BE2C (cell line): ENCODE measurements around the gene RBM25.
"Not testable (repeated sequence)": the region's sequence is repeated elsewhere in the genome, so short reads cannot be mapped to it uniquely, and the experiment has no call there.

Experiments
- DNase-seq: peaks from one replicate; pipeline ENCODE4 v3.0.0-alpha.2; 2020
- H3K27me3 ChIP-seq: fragments of 250-450 bp; sonication (Bioruptor Pico); 2 replicates; pipeline ENCODE4 v1.5.1; 2020; ENCODE audit warnings: mild to moderate bottlenecking
- H3K36me3 ChIP-seq: fragments of 250-450 bp; sonication (Bioruptor Pico); 2 replicates; pipeline ENCODE4 v1.5.1; 2020; ENCODE audit warnings: mild to moderate bottlenecking
- H3K4me1 ChIP-seq: fragments of 250-450 bp; sonication (Bioruptor Pico); 2 replicates; pipeline ENCODE4 v1.5.1; 2020
- H3K4me3 ChIP-seq: 2 replicates; pipeline ENCODE4 v1.5.1; 2011; ENCODE audit warnings: low read depth, low read length
- H3K9me3 ChIP-seq: fragments of 250-450 bp; sonication (Bioruptor Pico); 2 replicates; pipeline ENCODE4 v1.5.1; 2020
- CTCF ChIP-seq: IDR thresholded peaks from 2 replicates; pipeline ENCODE4 v1.5.1; 2012; ENCODE audit warnings: mild to moderate bottlenecking, low read depth, low read length

The RBM25 gene

GRCh38 chr14:73026243-73026844 lies 32.0 kb upstream of the RBM25 start:
- Histone ChIP-seq H3K27me3 (no peaks in the 10 kb centered on the region), H3K4me3 (peak overlapping the region; percentile 84), H3K9me3 (no peaks in the 10 kb centered on the region), H3K4me1 (no peaks in the 10 kb centered on the region), H3K36me3 (peaks cover 8% of the 10 kb centered on the region; the same call in 1 of the 2 replicates)
- peak; percentile 11 for DNase-seq
- no peak for TF ChIP-seq CTCF

GRCh38 chr14:73026845-73027542 lies 31.3 kb upstream of the RBM25 start, which contains the start of gene ZFYVE1:
ZFYVE1 (minus strand) TSS chr14:73027106; CDS start chr14:73024508, 2,598 bp downstream.
- peak; percentile 96 for DNase-seq
- Histone ChIP-seq H3K36me3 (peaks cover 7% of the 10 kb centered on the region; the same call in 1 of the 2 replicates), H3K27me3 (no peaks in the 10 kb centered on the region), H3K4me1 (no peaks in the 10 kb centered on the region), H3K4me3 (peak within 1 kb of the TSS; percentile 84), H3K9me3 (no peaks in the 10 kb centered on the region)
- TF ChIP-seq CTCF, result no peak

GRCh38 chr14:73027546-73027945 lies 30.8 kb upstream of the RBM25 start:
- no peak for DNase-seq
- H3K4me1 ChIP-seq, result no peaks in the 10 kb centered on the region
- peak overlapping the region; percentile 84 for H3K4me3 ChIP-seq
- no peaks in the 10 kb centered on the region for H3K27me3 ChIP-seq
- TF ChIP-seq CTCF, result no peak
- peaks cover 7% of the 10 kb centered on the region; the same call in 1 of the 2 replicates for H3K36me3 ChIP-seq
- no peaks in the 10 kb centered on the region for H3K9me3 ChIP-seq

- Histone ChIP-seq H3K4me1 (no peaks in the 10 kb centered on the region), H3K27me3 (no peaks in the 10 kb centered on the region), H3K4me3 (no peak overlapping the region), H3K36me3 (peaks cover 7% of the 10 kb centered on the region; the same call in 1 of the 2 replicates), H3K9me3 (no peaks in the 10 kb centered on the region)
- DNase-seq, result no peak
- no peak for TF ChIP-seq CTCF
Observed at GRCh38 chr14:73027984-73028383, 30.4 kb upstream of the RBM25 start.

- not testable (repeated sequence) for H3K4me3 ChIP-seq, H3K36me3 ChIP-seq, H3K27me3 ChIP-seq, H3K4me1 ChIP-seq, H3K9me3 ChIP-seq, DNase-seq
Observed at GRCh38 chr14:73036706-73037450, 21.5 kb upstream of the RBM25 start.

GRCh38 chr14:73047808-73048207 lies 10.5 kb upstream of the RBM25 start:
- Histone ChIP-seq H3K36me3 (no peaks in the 10 kb centered on the region), H3K9me3 (no peaks in the 10 kb centered on the region), H3K27me3 (no peaks in the 10 kb centered on the region), H3K4me1 (no peaks in the 10 kb centered on the region), H3K4me3 (no peak overlapping the region)
- TF ChIP-seq CTCF, result no peak
- DNase-seq, result no peak
